Transverse colon (tissue), 4 donors: ENCODE results near the gene VAV2. TPM values are rescaled to one million over a fixed set of nuclear protein-coding genes. Genes with fewer than 3 reads are reported as not detected.

Experiments used
- DNase-seq: peaks from one replicate; pipeline ENCODE4 v3.0.0-alpha.2; 2019
- H3K27ac ChIP-seq, 4 donors: fragments of 200-600 bp; sonication (generic); 2 replicates each; pipeline ENCODE4 v1.5.1; 2016 to 2018; ENCODE audit warnings: inconsistent platforms in 4 of 4
- H3K27me3 ChIP-seq: fragments of 200-600 bp; sonication (generic); 2 replicates; pipeline ENCODE4 v1.5.1; 2017; ENCODE audit warnings: inconsistent platforms
- H3K36me3 ChIP-seq, 4 donors: fragments of 200-600 bp; sonication (generic); 2 replicates each; pipeline ENCODE4 v1.5.1; 2017 to 2019; ENCODE audit warnings: inconsistent platforms in 4 of 4
- H3K4me1 ChIP-seq, 4 donors: fragments of 200-600 bp; sonication (generic); 2 replicates each; pipeline ENCODE4 v1.5.1; 2017 to 2020; ENCODE audit warnings: inconsistent platforms in 4 of 4
- H3K4me3 ChIP-seq, 4 donors: fragments of 200-600 bp; sonication (generic); 1 replicate in 1 of 4; 2 replicates in 3 of 4; pipeline versions ENCODE4 v1.5.1 to v1.6.1; 2017 to 2019; ENCODE audit warnings: inconsistent platforms in 4 of 4
- H3K9me3 ChIP-seq, 2 donors: fragments of 200-600 bp; sonication (generic); 2 replicates each; pipeline ENCODE4 v1.5.1; 2017 to 2019; ENCODE audit warnings: inconsistent platforms in 2 of 2
- CTCF ChIP-seq, 5 experiments: fragments of 200-600 bp in 3 of 5; fragments of 450-650 bp in 2 of 5; sonication (generic) in 3 of 5; IDR thresholded peaks; 1 replicate in 2 of 5; 2 replicates in 3 of 5; pipeline ENCODE4 v1.5.1; 2016 to 2017; ENCODE audit warnings: antibody characterized with exemption in 5 of 5, inconsistent platforms in 3 of 5, mild to moderate bottlenecking in 2 of 5, moderate library complexity in 1 of 5
- EP300 ChIP-seq: sonication (generic); formaldehyde crosslinking; IDR thresholded peaks from one replicate; pipeline ENCODE4 v1.6.1; 2017; ENCODE audit warnings: antibody characterized with exemption, low read depth
- POLR2A ChIP-seq: fragments of 450-650 bp; IDR thresholded peaks from one replicate; pipeline ENCODE4 v1.6.1; 2016; ENCODE audit warnings: antibody characterized with exemption, mild to moderate bottlenecking, moderate library complexity
- POLR2AphosphoS5 ChIP-seq, 3 donors: sonication (generic); formaldehyde crosslinking; IDR thresholded peaks; one replicate each; pipeline ENCODE4 v1.6.1; 2016; ENCODE audit warnings: antibody characterized with exemption in 3 of 3
- WGBS, 2 donors: methylation state at CpG; one replicate each; pipeline ENCODE4 v1.1.5; 2018; ENCODE audit warnings: low coverage in 1 of 2; 5-methylcytosine and 5-hydroxymethylcytosine counted together
- in situ Hi-C, 4 donors: fragments of 200-750 bp; cut with MboI; loops; one replicate each; pipeline versions ENCODE4 v1.15.0 to v1.15.1; 2017; ENCODE audit warnings: low sequenced_read_pairs in 3 of 4, low pct_ligation_motif_present in 1 of 4, low pct_unique_long_range_greater_than_20kb in 1 of 4
- intact Hi-C: fragments of 100-400 bp; cut with DNase I; formaldehyde crosslinking; loops from one replicate; pipeline ENCODE4 v1.15.1; 2023; ENCODE audit warnings: low total_unique reads
- total RNA-seq, 4 donors: library from RNA; depleted of rRNA; stranded (reverse); fragments of >200 nt; gene quantifications; one replicate each; pipeline ENCODE4 v1.1.0, GENCODE V29; 2016

The VAV2 gene
- total RNA-seq, 4 donors from 2014 or later = 8.2 to 52.4 (median 24.5) TPM

GRCh38 chr9:133807818-133808217 is 184.3 kb downstream of the VAV2 start:
- Histone ChIP-seq H3K4me1 (no peaks in the 10 kb centered on the region), H3K36me3 (no peaks in the 10 kb centered on the region), H3K9me3 (no peaks in the 10 kb centered on the region), H3K4me3 (no peak overlapping the region), H3K27me3 (no peaks in the 10 kb centered on the region), H3K27ac (no peak overlapping the region)
- in situ Hi-C loops (loop anchor here in 1 of 4 donors (10.0 kb wide), 1 partner anchor 197 kb away; no protein-coding TSS in a partner anchor), intact Hi-C loops (no loop called here)
- no peak for DNase-seq
- WGBS, 2 donors = 86% methylated on average over 13 of the region's 13 CpGs; no CpG with 5 or more reads in 1 of the 2 donors
- TF ChIP-seq POLR2A (no peak), EP300 (no peak), POLR2AphosphoS5 (IDR thresholded peaks at IDR 0.05) (no peak), CTCF (IDR thresholded peaks at IDR 0.05) (no peak)

- no peaks in the 10 kb centered on the region for H3K9me3 ChIP-seq
- intact Hi-C loops (no loop called here), in situ Hi-C loops (loop anchor here in 1 of 4 donors (10.0 kb wide), 1 partner anchor 198 kb away; no protein-coding TSS in a partner anchor)
- no peaks in the 10 kb centered on the region for H3K27me3 ChIP-seq
- H3K36me3 ChIP-seq = no peaks in the 10 kb centered on the region
- 89% methylated on average over 8 of the region's 14 CpGs; no CpG with 5 or more reads in 1 of the 2 donors for WGBS, 2 donors
- DNase-seq = no peak
- H3K4me1 ChIP-seq = no peaks in the 10 kb centered on the region
- no peak for TF ChIP-seq EP300
- no peak for TF ChIP-seq POLR2A
- no peak for TF ChIP-seq CTCF (IDR thresholded peaks at IDR 0.05)
- no peak for TF ChIP-seq POLR2AphosphoS5 (IDR thresholded peaks at IDR 0.05)
- no peak overlapping the region for H3K4me3 ChIP-seq
- no peak overlapping the region for H3K27ac ChIP-seq
These were observed 185.1 kb downstream of the VAV2 start for GRCh38 chr9:133807037-133807436.

GRCh38 chr9:133806623-133807010 is 185.5 kb downstream of the VAV2 start:
- H3K9me3 ChIP-seq = no peaks in the 10 kb centered on the region
- no peaks in the 10 kb centered on the region for H3K27me3 ChIP-seq
- no peak overlapping the region for H3K4me3 ChIP-seq
- H3K36me3 ChIP-seq = no peaks in the 10 kb centered on the region
- no peak for TF ChIP-seq CTCF (IDR thresholded peaks at IDR 0.05)
- no peak for TF ChIP-seq POLR2AphosphoS5 (IDR thresholded peaks at IDR 0.05)
- TF ChIP-seq EP300 = no peak
- no peak for TF ChIP-seq POLR2A
- H3K27ac ChIP-seq = no peak overlapping the region
- DNase-seq = no peak
- no peaks in the 10 kb centered on the region for H3K4me1 ChIP-seq
- WGBS, 2 donors = 91% methylated on average over 17 of the region's 17 CpGs; no CpG with 5 or more reads in 1 of the 2 donors
- in situ Hi-C loops (loop anchor here in 1 of 4 donors (10.0 kb wide), 1 partner anchor 198 kb away; no protein-coding TSS in a partner anchor), intact Hi-C loops (no loop called here)

GRCh38 chr9:133805876-133806622 is 186.1 kb downstream of the VAV2 start:
- intact Hi-C loops = no loop called here
- 97% methylated on average over 32 of the region's 32 CpGs; no CpG with 5 or more reads in 1 of the 2 donors for WGBS, 2 donors
- TF ChIP-seq EP300 (no peak), POLR2A (no peak), CTCF (IDR thresholded peaks at IDR 0.05) (no peak), POLR2AphosphoS5 (IDR thresholded peaks at IDR 0.05) (no peak)
- no peak for DNase-seq
- Histone ChIP-seq H3K27me3 (no peaks in the 10 kb centered on the region), H3K4me1 (no peaks in the 10 kb centered on the region), H3K4me3 (no peak overlapping the region), H3K9me3 (no peaks in the 10 kb centered on the region), H3K27ac (no peak overlapping the region), H3K36me3 (no peaks in the 10 kb centered on the region)
- in situ Hi-C loops = loop anchor here in 1 of 4 donors (10.0 kb wide), 1 partner anchor 199 kb away; no protein-coding TSS in a partner anchor
